ENCODE measurements around the gene CCDC40.

- TF ChIP-seq REST (IDR thresholded peaks at IDR 0.05; ENCODE audit: borderline replicate concordance), result no peak
- no peak for TF ChIP-seq REST (CRISPR knock-in tag; IDR thresholded peaks at IDR 0.05; ENCODE audit: low read depth)
- TF ChIP-seq, protein P1, sequence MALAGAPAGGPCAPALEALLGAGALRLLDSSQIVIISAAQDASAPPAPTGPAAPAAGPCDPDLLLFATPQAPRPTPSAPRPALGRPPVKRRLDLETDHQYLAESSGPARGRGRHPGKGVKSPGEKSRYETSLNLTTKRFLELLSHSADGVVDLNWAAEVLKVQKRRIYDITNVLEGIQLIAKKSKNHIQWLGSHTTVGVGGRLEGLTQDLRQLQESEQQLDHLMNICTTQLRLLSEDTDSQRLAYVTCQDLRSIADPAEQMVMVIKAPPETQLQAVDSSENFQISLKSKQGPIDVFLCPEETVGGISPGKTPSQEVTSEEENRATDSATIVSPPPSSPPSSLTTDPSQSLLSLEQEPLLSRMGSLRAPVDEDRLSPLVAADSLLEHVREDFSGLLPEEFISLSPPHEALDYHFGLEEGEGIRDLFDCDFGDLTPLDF (CRISPR knock-in tag; IDR thresholded peaks at IDR 0.05), result no peak
- no peak for TF ChIP-seq ZNF395 (CRISPR knock-in tag; IDR thresholded peaks at IDR 0.05)
- no peak for TF ChIP-seq ZNF263 (CRISPR knock-in tag; IDR thresholded peaks at IDR 0.05; ENCODE audit: borderline replicate concordance)
- TF ChIP-seq, protein P2, sequence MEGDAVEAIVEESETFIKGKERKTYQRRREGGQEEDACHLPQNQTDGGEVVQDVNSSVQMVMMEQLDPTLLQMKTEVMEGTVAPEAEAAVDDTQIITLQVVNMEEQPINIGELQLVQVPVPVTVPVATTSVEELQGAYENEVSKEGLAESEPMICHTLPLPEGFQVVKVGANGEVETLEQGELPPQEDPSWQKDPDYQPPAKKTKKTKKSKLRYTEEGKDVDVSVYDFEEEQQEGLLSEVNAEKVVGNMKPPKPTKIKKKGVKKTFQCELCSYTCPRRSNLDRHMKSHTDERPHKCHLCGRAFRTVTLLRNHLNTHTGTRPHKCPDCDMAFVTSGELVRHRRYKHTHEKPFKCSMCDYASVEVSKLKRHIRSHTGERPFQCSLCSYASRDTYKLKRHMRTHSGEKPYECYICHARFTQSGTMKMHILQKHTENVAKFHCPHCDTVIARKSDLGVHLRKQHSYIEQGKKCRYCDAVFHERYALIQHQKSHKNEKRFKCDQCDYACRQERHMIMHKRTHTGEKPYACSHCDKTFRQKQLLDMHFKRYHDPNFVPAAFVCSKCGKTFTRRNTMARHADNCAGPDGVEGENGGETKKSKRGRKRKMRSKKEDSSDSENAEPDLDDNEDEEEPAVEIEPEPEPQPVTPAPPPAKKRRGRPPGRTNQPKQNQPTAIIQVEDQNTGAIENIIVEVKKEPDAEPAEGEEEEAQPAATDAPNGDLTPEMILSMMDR (IDR thresholded peaks at IDR 0.05 in 2 of 3, conservative IDR thresholded peaks at IDR 0.05 in 1 of 3; ENCODE audit: insufficient read depth in 2 of 3, low read depth in 1 of 3, low read length in 3 of 3), result no peak
- TF ChIP-seq RBBP5 (IDR thresholded peaks at IDR 0.05; ENCODE audit: borderline replicate concordance, insufficient read depth, low read length, poor library complexity, severe bottlenecking), result no peak
- TF ChIP-seq ZNF232 (CRISPR knock-in tag; IDR thresholded peaks at IDR 0.05), result no peak
- TF ChIP-seq MYC (IDR thresholded peaks at IDR 0.05; ENCODE audit: low read depth, low read length), result no peak
- TF ChIP-seq MYC (CRISPR knock-in tag; IDR thresholded peaks at IDR 0.05; ENCODE audit: borderline replicate concordance, low read depth), result no peak
- TF ChIP-seq YBX1 (IDR thresholded peaks at IDR 0.05), result no peak
- TF ChIP-seq NR1H2 (CRISPR knock-in tag; IDR thresholded peaks at IDR 0.05), result no peak
These were observed 27.6 kb upstream of the CCDC40 start for GRCh38 chr17:80008848-80009247.

All from K562 (cell line).